ENCODE measurements around the gene DNAJC7.

GRCh38 chr17:42027590-42027889, 10.3 kb upstream of the DNAJC7 start:
- TF ChIP-seq TAF1 (IDR thresholded peaks at IDR 0.05; ENCODE audit: borderline replicate concordance, insufficient read depth, low read length) (no peak), POLR2AphosphoS5 (IDR thresholded peaks at IDR 0.05; ENCODE audit: low read depth, low read length) (no peak)

Data from PFSK-1 (cell line).